Measurements from ENCODE around the gene TCP11L2.

TCP11L2 gene

DNA sequence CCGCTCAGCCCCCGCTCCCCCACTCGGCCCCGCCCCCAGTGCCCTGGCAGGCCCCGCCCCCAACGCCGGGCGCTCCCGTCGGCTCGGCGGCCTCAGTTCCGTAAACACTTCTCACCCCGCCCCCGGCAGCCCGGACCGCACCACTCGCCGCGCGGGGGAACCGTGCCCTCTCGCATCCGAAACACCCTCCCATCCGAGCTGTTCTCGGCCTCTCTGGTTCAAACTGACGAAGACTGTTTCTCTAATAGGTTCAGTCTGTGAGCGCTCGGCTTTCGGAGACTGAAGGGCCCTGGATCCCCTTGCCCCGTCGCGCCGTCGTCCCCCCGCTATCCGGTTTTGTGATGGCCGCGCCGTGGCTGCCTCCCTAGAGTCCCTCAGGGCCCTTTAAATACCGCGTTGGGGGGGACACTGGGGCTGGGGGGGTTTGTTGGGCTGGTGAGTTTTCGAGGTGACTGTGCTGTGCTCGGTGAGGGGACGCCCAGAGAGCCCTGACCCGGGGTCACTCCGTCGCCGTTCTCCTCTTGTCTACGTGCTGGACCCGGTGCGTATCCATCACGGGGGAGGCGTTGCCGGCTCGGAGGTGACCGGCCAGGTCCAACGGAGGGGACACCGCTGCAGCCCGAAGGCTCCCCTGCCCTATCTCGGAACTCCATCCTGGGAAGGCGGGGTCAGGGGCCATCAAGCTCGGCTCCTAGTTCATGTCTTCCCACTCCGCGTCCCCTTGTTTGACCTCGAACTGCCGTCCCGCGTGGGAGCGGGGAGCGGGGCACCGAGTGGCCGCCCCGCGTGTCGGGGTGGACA, at the start of gene TCP11L2:
Gene TCP11L2 (plus strand): TSS at position 333 of the 801 bp plus-strand sequence. CDS start 8,343 bp downstream, outside the sequence.
- peak; percentile 74 for DNase-seq

DNA sequence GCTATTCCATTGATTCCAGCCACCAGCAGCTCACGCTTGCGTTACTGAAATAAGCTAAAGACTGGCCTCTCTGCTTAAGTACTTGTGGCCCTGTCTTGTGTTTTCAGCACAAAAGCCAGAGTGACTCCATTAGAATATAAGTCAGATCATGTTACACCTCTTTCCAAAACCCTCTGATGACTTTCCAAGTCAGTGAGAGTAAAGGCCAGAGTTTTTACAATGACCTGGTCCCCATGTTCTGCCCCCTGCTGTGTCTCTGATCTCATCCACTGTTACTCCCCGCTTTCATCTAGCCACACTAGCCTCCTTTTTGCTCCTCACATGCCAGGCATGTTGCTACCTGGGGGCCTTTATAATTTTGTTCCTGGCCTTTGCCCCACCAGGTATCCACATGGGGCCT, 47.8 kb upstream of the TCP11L2 start:
- DNase-seq = no peak

DNA sequence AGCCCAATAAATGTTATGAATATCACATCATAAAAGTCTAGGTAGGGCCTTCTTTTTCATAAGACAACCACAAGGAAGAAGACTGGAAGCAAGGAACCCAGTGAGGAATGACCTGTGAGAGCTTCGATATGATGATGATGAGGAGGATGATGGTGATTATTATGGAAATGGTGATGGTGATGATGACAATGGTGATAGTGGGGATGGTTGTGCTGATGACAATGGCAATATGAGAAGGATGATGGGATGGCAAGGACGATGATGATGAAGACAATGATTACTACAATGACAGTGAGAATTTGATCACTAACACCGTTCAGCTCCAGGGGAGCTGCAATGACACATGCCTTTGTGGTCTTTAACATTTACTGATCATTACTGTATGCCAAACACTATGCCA, 47.0 kb upstream of the TCP11L2 start:
- no peak for DNase-seq

DNA sequence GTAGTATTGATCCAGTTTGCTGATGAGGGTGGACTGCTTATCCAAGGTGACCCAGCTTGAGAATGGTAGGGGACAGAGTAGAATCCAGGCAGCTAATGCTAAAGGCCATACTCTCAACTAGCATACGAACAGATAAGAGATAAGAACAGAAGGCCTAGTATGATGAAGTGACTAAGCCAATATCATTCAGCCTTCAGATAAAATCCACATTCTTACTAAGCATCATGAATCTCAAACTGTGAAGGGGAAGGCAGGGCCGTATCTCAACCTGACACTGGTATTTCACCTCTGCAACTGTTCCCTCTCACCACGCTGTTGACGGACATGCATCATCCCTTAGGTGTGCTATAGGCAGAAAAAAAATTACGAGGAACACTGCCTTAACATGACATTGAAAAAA, 46.6 kb upstream of the TCP11L2 start:
- no peak for DNase-seq

DNA sequence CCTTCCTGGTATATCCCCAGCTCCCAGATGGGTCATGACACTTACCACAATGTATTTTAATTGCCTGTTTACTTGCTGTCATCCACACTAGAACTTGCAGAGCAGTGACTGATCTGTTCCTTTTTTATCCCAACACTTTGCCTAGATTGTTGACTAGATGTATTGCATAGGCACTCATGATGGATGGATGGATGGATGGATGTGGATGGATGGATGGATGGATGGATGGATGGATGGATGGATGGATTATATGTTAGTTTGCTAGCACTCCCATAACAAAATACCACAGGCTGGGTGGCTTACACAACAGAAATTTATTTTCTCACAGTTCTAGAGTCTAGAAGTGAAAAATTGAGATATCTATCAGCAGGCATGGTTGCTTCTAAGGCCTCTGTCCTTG, 46.0 kb upstream of the TCP11L2 start:
- DNase-seq = no peak

DNA sequence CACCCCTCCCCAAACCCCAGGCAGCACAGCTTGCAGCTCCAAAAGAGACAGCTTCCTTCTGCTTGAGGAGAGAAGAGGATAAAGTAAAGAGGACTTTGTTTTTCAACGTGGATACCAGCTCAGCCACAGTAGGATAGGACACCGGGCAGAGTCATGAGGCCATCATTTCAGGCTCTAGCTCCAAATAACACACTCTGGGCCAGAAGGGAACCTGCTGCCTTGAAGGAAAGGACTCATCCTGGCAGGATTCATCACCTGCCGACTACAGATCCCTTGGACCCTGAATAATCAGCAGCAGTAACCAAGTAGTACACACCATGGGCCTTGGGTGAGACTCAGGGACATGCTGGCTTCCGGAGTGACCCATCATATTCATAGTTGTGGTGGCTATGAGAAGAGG, 44.3 kb upstream of the TCP11L2 start:
- DNase-seq = no peak

DNA sequence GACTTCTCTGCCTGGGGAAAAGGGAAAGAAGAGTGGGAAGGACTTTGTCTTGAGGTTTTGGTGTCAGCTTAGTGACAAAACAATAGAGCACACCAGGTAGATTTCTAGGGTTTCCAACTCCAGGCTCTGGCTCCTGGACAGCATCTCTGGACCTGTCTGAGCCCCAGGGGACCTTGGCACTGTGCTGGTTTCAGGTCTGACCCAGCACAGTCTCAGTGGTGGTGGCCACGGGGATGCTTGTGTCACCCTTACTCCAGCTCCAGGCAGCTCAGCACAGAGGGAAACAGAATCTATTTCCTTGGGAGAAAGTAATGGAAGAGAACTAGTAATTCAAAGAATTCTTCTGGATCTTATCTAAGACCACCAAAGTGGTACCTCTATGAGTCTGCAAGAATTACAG, 43.6 kb upstream of the TCP11L2 start:
- DNase-seq = no peak

DNA sequence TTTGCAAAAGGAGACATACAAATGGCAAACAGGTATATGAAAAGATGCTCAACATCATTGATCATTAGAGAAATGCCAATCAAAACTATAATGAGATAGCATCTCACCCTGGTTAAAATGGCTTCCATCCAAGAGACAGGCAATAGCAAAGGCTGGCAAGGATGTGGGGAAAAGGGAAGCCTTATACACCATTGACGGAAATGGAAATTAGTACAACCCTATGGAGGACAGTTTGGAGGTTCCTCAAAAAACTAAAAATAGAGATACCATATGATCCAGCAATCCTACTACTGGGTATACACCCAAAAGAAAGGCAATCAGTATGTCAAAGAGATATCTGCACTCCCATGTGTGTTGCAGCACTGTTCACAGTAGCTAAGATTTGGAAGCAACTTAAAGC, 37.4 kb upstream of the TCP11L2 start:
- no peak for DNase-seq

DNA sequence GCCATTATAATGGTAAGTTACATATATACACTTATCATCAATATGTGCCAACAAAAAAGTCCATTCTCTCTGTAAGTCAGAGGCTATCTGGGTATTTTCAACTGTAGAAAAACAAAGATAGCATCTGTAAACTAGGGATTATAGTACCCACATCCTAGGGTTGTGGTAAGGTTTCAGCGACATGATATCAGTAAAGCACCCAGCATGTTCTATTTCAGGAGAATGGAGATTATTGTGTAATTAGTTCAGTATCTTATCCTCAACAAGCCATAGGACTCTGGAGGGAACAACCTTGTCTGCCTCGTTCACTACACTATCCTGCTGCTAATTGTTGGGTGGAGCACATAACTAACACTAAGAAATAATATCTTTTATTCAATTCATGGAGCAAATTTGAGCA, 35.0 kb upstream of the TCP11L2 start:
- no peak for DNase-seq

DNA sequence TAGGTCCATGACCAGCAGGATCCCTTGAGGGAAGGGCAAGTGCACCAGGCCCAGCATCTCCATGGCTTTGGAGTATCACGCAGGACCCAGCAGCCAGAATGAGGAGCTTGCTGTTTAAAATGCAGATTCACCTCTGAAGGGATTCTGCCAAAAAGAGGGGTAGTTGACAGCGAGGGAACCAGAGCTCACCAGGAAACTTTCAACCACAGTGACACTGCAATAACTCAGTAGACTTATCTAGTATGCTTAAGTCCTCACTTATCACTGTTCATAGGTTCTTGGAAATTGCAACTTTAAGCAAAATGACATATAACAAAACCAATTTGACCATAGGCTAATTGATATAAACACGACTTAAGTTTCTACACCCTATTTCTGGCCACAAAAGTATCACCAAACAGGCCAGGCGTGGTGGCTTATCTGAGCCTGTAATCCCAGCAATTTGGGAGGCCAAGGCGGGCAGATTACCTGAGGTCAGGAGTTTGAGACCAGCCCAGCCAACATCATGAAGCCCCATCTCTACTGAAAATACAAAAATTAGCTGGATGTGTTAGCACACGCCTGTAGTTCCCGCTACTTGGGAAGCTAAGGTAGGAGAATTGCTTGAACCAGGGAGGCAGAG, 33.3 kb upstream of the TCP11L2 start:
- DNase-seq = no peak

DNA sequence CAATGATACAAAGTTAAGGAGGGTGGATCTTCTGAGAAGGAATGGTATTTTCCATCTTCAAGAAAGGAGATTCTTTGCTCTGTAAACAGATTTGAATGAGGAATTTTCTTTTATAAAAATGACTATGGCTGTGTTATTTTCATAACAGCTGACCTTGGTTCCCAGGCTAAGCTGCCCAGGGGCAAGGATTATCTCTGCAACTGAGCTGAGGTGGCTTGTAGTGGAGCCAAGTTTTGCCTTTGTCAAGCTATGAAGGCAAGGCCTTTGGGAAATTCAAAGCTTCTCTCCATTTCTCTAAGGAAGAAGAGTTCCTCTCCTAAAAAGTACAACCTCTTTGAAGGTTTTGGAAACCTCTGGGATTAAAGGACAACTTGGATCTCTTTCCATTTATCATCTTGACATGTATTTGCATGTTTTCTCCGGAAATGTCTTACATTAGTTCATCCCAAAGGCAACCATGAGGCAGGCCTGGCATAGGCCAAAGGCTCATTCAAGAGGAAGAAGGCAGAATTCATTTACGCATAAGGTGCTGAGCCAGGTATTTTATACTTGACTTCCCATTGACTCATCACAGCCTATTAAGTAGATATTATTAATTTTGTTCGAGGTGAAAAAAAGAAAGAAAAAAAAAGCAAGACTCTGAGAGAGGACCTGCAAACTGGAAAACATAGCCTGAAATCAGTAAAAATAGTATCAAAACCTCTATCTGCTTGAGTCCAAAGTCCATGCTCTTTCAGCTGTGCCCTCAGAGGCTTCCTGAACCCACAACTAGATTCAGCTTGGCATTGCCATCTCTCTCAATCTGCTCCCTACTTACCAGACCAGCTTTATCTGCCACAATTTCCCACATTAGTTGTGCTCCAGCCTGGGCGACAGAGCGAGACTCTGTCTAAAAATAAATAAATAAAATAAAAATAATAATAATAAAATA, 30.7 kb upstream of the TCP11L2 start:
- no peak for DNase-seq

DNA sequence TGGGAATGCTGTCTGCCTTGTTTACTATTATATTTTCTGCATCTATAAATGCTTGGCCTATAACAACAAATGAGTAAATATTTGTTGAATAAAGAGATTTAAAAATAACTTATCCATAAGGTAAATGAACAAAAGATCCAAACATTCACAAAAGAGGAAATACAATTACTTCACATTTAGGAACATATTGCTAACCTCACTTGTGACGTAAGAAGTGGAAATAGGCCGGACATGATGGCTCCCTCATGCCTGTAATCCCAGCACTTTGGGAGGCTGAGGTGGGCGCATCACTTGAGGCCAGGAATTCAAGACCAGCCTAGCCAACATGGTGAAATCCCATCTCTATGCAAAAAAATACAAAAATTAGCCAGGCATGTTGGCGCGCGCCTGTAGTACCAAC, 29.0 kb upstream of the TCP11L2 start:
- DNase-seq = no peak

DNA sequence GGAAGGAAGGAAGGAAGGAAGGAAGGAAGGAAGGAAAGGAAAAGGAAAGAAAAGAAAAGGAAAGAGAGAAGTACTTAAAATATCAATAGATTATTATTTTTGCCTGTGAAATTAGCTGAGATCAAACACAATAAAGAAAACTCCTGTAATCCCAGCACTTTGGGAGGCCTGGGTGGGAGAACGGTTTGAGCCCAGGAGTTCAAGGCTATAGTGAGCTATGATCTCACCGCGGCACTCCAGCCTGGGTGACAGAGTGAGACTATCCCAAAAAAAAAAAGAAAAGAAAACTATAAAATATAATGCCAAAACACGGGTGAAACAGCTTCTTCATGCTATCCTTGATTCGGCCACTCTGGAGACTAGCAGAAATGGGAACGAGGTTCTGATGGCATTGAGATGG, 28.5 kb upstream of the TCP11L2 start:
- DNase-seq = no peak

DNA sequence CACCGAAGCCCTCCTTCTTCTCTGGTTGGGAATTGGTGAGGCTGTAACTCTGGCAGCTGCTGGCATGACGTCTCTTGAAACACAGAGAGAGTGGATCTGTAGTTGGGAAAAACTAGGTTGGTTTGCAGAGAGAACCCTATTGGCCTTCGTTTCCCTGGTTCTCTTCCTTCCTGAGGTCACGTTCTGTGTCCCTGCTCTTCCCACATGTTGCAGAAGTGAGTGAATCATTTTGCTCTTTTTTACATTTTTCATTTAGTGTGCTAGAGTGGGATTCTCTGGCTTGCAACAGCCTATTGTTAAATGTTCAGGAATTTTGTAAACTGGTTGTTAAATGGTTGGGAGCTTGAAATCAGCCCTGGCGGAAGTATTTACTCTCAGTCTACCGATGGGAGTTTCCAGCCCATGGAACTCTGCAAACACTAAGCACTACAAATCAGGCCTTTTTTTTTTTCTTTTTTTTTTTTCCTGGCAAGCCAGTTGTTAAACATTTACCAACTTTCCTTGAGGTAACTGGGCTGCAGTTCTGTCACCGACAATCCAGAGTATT, 27.9 kb upstream of the TCP11L2 start:
- DNase-seq = no peak

DNA sequence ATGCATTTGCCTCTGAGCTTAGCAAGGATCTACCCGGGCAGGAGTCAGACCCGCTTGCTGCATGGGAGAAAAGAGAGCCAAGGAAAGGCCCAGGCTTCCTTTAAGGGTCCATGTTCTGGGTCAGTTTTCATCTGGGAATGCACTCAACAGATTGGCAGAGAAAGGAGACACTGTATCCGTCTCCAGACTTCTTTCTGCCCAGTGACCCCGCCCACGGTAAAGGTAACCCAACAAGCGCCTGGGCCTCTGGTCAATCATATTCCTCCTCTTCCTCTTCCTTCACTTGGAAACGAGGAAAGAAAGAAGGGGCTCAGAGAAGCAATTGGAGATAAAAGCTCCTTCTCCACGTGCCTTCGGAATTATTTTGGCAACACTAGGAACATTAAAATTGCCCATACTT, 27.1 kb upstream of the TCP11L2 start:
- no peak for DNase-seq

DNA sequence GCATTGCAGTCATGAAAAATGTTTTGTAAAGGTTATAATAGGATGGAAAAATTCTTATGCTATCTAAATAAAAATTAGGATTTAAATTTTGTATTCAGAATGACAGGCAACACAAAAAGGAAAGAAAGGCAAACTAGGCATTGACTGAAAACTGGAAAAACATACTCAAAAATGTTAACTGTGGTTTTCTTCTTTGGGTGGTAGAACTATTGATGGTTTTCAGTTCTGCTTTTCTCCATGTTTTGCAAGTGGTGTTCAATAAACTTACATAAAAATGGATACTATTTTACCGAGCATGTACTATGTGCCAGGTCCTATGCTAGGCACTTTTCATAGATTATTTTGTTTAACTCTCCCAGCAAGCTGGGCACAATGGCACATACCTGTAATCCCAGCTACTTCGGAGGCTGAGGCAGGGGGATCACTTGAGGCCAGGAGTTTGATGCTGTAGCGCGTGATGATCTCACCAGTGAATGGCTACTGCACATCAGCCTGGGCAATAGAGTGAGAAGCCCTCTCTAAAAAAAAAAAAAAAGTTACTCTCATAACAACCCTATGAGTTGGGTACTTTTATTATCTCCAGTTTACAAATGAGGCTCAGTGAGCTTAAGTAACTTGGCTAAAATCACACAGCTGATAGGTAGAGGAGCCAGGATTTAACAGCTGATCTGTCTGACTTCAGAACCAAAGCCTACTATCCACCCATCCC, 26.3 kb upstream of the TCP11L2 start:
- DNase-seq = no peak

DNA sequence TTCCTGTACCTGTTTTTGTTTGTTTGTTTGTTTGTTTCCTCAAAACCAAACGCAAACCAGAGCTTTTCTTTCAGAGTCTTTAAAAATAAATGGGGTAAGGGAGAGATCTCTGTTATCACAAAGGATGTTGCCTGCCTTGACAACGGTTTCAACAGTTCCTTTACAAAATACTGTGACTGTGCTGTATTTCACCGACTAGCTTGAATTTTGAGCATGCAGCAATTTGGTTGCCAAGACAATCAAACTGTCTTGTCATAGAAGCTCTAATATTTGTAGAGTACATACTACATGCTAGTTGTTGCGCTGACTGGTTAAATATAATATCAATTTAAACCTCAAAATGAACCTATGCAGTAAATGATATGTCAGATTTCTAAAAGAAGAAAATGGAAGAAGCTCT, 22.4 kb upstream of the TCP11L2 start:
- DNase-seq = no peak

DNA sequence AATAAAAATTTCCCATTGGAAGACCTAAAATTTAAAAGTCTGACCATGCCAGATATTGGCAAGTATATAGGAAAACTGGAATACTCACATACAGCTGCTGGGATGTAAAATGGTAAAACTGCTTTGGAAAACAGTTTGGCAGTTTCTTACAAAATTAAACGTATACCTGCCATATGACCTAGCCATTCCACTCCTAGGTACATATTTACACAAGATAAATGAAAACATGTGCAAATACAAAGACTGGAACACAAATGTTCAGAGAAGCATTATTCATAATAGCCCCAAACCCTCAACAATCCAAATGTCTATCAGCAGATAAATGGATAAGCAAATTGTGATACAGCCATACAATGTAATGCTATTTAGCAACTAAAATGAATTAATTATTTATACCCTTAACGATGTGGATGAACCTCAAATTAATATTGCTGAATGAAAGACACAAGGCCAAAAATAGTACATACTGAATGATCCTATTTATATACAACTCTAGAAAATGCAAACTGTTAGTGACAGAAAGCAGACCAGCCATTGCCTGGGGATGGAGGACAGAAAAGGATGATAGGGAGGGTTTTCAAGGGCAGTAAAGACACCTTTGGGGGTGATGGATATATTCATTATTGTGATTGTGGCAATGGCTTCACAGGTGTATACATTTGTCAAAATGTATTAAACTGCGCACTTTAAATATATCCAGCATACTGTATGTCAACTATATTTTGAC, 21.3 kb upstream of the TCP11L2 start:
- no peak for DNase-seq

DNA sequence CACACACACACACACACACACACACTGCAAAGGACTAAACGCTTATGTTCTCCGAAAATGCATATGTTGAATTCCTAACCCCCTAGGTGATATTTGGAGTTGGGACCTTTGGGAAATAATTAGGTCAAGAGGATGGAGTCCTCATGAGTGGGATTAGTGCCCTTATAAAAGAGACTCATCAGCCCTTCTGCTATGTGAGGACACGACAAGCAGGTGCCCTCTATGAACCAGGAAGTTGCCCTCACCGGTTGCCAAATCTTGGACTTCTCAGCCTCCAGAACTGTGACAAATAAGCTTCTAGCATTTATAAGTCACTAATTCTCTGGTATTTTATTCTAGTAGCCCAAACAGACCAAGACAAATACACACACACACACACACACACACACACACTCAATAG, 20.7 kb upstream of the TCP11L2 start:
- DNase-seq = no peak

DNA sequence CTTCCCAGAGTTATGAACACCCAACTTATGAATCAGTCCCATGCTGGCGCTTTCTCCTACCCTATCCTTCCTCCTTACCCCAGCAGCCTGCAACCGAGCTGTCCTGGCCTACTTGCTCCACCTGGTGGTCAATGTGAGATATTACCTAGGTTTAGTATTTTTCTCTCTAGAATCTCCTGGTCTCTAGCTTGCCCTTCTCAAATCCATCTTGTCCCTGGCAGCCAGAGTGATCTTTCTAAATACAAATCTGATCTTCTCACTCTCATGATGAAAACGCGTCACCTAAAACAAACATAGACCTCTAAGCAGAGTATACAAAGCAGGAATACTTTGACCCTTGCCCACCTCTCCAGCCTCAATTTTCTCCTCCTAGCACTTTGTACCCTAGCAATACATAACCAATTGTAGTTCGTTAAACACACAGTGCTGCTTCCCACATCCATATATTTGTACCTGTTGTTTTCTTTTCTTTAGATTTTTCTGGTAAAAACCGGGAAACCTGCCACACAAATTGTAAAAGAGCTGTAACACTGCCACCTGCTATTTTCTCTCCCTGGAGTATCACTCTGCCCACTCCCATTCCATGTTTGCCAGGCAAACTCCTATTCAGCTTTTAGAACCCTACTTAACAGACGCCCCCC, 20.0 kb upstream of the TCP11L2 start:
- peak; percentile 18 for DNase-seq

DNA sequence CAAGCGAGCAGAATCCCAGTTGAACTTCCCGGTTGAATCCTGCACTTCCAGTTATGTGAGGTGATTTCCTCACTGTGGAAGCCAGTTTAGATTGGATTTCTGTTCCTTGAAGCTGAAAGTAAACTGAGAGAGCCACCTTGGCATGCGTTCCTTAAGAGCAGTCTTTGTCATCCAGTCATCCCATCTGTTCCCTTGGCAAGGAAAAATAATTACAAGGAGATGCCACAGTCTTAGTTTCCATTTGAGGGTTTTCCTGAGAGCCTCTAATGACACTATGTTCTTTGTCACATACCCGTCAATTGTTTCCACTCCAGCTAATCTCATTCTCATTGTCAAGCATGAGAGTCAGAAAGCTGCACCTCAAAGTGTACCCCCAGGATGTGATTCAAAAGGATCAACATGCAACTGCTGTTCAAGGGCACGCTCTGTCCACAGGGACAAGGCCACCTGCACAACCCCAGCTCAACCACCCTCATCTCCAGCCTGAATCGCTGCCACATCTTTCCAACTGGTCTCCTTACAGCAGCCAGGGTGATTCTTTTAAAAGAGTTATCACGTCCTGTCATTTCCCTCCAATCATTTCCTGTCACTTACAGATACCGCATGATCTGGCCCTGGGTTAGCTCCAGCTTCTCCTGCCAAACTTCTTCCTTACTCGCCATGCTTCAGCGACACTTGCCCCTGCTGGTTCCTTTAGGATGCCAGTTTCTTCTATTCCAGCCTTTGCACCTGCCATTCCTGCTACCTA, 18.0 kb upstream of the TCP11L2 start:
- DNase-seq = no peak

All from KG1 (cell line).